Stimulated activated CD4-positive, alpha-beta T cell treated with anti-CD3 and anti-CD28 coated beads, Interleukin-4, amount 100 ng/mL, for 48 hours (primary cell): ENCODE measurements around the gene TMEM30A.

ENCODE experiments used
- DNase-seq, 2 donors: peaks; one replicate each; pipeline ENCODE4 v3.0.0-alpha.2; 2020; ENCODE audit warnings: low read depth in 2 of 2

Gene TMEM30A

DNA sequence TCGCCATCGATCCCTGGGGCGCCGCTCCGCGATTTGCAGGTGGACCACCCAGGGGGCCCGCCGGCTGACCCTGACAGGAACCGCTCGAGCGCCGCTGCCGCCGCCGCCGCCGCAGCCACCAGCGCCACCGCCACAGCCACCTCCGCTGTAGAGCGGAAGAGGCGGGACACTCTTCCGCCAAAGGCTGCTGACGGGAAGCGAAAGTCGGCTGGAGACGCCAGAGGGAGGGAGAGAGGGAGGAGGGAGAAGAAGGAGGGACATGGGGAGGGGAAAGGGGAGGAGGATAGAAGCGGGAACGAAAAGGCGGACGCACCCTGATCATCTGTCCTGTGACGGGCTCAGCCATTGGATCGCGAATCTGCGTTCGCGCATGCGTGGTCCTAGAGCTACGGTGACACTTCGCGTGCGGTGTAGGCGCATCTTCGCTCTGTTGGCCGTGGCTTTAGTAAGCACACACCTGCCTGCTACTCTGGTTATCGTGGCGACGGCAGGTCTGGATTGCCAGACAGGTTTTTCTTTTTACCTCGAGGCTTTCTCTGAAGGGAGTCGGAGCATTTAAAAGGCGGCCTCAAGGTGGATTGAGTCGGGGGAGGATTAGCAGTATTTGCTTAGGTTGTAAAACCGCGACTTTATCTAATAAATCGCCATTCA, at the start of gene TMEM30A:
Gene TMEM30A, minus strand, starts transcription at position 161 of the 651 bp plus-strand sequence. Its CDS starts 154 bp downstream, at position 7.
- DNase-seq, result peak; percentile 89 to 94

GRCh38 chr6:75333676-75334200, 49.1 kb upstream of the TMEM30A start:
- no peak for DNase-seq

- DNase-seq, result no peak
Measured at GRCh38 chr6:75331151-75331550, 46.6 kb upstream of the TMEM30A start.

DNA sequence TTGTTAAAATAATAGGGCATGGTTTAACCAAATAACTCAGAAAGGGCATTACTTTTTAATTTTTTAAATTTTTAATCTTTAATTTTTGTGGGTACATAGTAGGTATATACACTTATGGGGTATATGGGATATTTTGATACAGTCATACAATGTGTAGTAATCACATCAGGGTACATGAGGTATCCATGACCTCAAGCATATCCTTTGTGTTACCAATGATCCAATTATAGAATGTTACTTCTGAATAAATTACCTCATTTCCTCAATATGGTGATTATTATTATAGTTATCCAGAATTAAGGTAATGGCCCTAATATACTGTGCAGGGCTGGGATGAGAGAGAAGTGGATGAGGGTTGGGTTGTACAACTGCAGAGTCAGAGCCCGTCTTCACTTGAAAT, 45.1 kb upstream of the TMEM30A start:
- DNase-seq, result no peak

GRCh38 chr6:75327807-75328206, 43.2 kb upstream of the TMEM30A start:
- DNase-seq, result no peak

DNA sequence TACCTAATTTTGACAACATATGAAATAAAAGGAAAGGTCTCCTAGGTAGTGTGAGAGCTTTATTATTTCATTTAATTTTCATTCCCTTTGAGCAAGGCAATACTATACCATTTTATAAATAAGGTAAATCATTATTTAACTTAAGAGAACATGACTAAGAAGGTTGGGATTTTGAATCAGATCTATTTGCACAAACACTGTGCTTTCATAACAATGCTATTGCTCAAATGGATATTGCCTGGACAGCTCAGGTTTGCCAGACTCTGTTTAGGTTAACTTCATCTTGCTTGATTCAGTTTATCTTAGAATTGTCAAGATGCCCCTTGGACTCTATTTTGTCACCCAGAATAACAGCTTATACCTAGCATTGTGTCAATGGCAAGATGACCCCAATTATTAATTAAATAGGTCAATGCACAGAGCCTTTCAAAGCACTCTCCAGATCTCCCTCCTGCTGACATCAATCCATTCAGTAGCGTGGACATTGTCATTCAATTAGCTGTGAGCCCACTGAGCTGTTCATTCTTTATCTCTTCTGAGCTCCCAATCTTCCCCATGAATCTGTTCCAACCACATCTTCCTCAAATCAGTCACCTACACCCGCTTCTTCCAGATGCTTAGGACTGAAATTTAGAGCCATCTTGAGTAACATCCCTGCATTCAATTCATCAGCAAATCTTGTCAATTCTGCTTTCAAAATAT, 42.1 kb upstream of the TMEM30A start:
- no peak for DNase-seq

DNA sequence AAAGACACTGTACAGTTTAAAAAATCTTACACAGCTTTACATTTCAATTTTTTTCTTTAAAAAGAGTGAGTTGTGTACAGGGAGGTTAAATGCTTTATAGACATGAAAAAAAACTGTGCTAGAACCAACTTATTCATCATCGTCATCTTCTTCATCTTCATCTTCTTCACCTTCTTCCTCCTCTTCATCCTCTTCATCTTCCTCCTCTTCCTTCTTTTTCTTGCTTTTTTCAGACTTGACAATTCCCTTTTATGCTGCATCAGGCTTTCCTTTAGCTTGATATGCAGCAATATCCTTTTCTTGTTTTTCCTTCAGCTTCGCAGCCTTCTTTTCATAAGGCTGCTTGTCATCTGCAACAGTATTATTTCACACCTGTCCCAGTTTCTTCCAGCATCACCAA, 34.3 kb upstream of the TMEM30A start:
- DNase-seq, result no peak

DNA sequence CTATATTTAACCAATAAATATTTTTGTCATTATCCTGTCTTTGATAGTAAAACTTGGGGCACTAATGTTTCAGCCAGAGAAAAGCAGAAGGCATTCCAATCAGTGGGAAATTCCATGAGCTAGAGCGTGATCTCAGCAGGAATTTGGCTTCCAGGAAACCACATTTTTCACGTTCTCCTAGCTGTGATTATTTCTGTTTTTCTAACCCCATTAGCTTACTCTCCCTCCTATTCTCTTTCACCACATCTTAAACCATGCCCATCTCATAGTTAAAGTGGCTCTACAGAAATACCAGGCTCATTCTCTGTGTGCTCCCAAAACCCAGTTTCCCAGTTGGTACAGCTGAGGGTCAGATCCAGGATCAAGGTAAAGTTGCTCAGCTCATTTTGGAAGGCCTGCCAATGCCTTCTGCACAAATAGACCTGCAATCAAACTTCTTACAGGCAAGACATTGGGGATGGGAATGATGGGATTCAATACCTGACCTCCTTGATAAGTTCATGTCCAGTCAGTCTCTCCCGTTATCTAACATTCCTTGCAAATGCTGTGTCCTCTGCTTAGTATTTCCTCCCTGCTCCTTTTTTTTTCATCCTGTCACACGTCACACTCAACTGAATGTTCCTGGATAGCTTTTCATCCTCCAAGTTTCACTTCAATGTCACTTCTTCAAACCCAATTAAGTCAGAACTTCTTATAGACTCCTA, 33.1 kb upstream of the TMEM30A start:
- no peak for DNase-seq

- no peak for DNase-seq
Measured at GRCh38 chr6:75315978-75316377, 31.4 kb upstream of the TMEM30A start.

GRCh38 chr6:75308250-75308988, 23.8 kb upstream of the TMEM30A start:
- DNase-seq, result no peak

- DNase-seq, result no peak
Measured at GRCh38 chr6:75307364-75308004, 22.9 kb upstream of the TMEM30A start.

DNA sequence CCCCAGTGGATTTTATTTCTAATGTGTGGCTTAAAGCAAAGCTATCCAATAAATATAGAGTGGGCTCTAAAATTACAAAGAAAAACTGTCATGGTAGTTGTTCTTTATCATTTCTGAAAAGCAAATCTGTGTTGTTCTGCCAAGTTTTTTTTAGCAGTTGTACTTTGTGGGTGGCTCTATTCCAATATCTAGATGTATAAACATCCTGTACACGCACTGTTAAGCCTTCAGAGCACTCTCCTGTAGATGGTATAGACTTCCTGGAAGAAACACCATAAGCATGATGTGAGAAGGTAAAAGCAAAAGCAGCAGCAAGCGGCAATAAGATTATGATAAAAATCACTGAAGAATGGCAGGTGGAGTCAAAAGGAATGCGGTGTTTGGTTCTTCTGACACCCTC, 21.5 kb upstream of the TMEM30A start:
- DNase-seq, result no peak

- DNase-seq, result no peak
Measured at GRCh38 chr6:75305573-75305972, 21.0 kb upstream of the TMEM30A start.

DNA sequence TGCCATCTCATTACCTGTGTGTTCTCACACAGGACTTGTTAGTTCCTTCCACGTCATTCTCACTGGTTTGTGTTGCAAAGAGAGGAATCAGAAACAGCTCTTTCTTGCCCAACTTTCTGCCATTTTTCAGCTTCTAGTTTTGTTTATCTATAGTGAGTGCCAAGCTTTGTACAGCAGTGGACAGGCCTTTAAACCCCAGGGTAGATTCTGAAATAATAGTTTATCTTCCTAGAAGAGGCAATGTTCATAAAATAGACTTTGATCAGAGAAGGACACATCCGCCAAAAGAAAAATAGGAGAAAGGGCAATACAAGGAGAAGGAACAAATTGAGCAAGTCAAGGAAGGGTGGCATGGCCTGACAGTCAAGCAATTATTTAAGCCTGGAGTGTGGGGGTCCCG, 17.7 kb upstream of the TMEM30A start:
- no peak for DNase-seq

GRCh38 chr6:75301537-75301936, 16.9 kb upstream of the TMEM30A start:
- no peak for DNase-seq

- DNase-seq, result no peak
Measured at GRCh38 chr6:75301088-75301487, 16.5 kb upstream of the TMEM30A start.

GRCh38 chr6:75300531-75300855, 15.9 kb upstream of the TMEM30A start:
- DNase-seq, result no peak

GRCh38 chr6:75299801-75300530, 15.4 kb upstream of the TMEM30A start:
- no peak for DNase-seq

- DNase-seq, result no peak
Measured at GRCh38 chr6:75296811-75297779, 12.5 kb upstream of the TMEM30A start.

DNA sequence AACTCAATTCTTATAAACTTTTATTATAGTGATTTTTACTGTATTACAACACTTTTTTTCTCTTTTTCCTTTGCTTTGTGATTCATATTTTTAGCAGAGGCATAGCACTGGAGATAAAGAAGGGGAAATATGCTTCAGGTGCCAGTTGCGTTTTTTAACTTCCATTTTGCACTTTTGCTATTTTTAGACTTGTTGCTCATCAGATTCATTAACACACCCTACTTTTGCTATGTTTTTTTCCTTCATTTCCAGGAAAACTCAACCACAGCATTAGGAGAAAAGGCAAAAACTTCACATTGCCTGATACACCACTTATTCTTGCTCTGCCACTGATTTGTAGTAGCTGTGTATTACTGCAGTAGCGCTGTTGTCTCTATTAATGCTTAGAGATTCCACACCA, 8.0 kb upstream of the TMEM30A start:
- DNase-seq, result no peak
